Smooth muscle cell (in vitro differentiated cells): ENCODE data around the gene HBS1L. TPM values are rescaled to one million over a fixed set of nuclear protein-coding genes. Genes with fewer than 3 reads are reported as not detected.

Experiments
- DNase-seq: peaks from one replicate; lab custom pipeline; 2025; ENCODE audit not compliant: unreplicated experiment; lab: John Stamatoyannopoulos, UW
- H2AFZ ChIP-seq: fragments of 200-600 bp; sonication (generic); 2 replicates; pipeline ENCODE4 v1.6.0; 2016; ENCODE audit warnings: antibody characterized with exemption, low read depth, mild to moderate bottlenecking
- H3F3A ChIP-seq: fragments of 200-600 bp; sonication (generic); 2 replicates; pipeline ENCODE4 v1.6.0; 2017; ENCODE audit warnings: antibody characterized with exemption, low read depth
- H3K27ac ChIP-seq: fragments of 200-600 bp; sonication (generic); 2 replicates; pipeline ENCODE4 v1.5.1; 2016; ENCODE audit warnings: low read depth, mild to moderate bottlenecking
- H3K27me3 ChIP-seq: fragments of 200-600 bp; sonication (generic); 2 replicates; pipeline ENCODE4 v1.6.1; 2016; ENCODE audit warnings: low read depth, mild to moderate bottlenecking
- H3K36me3 ChIP-seq: fragments of 200-600 bp; sonication (generic); 2 replicates; pipeline ENCODE4 v1.5.1; 2016; ENCODE audit warnings: low read depth
- H3K4me1 ChIP-seq: fragments of 200-600 bp; sonication (generic); 2 replicates; pipeline ENCODE4 v1.5.1; 2016; ENCODE audit warnings: low read depth
- H3K4me2 ChIP-seq: fragments of 200-600 bp; sonication (generic); 2 replicates; pipeline ENCODE4 v1.6.0; 2016; ENCODE audit warnings: mild to moderate bottlenecking
- H3K4me3 ChIP-seq: fragments of 200-600 bp; sonication (generic); 2 replicates; pipeline ENCODE4 v1.5.1; 2016; ENCODE audit warnings: mild to moderate bottlenecking
- H3K79me2 ChIP-seq: fragments of 200-600 bp; sonication (generic); 2 replicates; pipeline ENCODE4 v1.6.0; 2016; ENCODE audit warnings: low read depth, mild to moderate bottlenecking
- H3K9ac ChIP-seq: fragments of 200-600 bp; sonication (generic); 2 replicates; pipeline ENCODE4 v1.6.0; 2016; ENCODE audit warnings: low read depth
- H3K9me3 ChIP-seq: fragments of 200-600 bp; sonication (generic); replicated peaks from 2 replicates; pipeline ENCODE4 v1.5.1; 2016; ENCODE audit warnings: low read depth
- H4K20me1 ChIP-seq: fragments of 200-600 bp; sonication (generic); 2 replicates; pipeline ENCODE4 v1.6.0; 2016; ENCODE audit warnings: low read depth
- CTCF ChIP-seq: fragments of 200-600 bp; sonication (generic); IDR thresholded peaks from 2 replicates; pipeline ENCODE4 v1.5.1; 2017; ENCODE audit warnings: borderline replicate concordance, mild to moderate bottlenecking, antibody characterized with exemption; ENCODE audit not compliant: insufficient read depth, poor library complexity, severe bottlenecking
- WGBS: methylation state at CpG from one replicate; pipeline ENCODE4 v1.1.7; 2016; ENCODE audit warnings: low lambda C conversion rate; 5-methylcytosine and 5-hydroxymethylcytosine counted together
- polyA plus RNA-seq: library from polyadenylated mRNA; unstranded; fragments of >200 nt; fragmentation: Nextera tagmentation; extraction: Ambion mirVana; gene quantifications from 2 replicates; pipeline ENCODE4 v1.2.1, GENCODE V29; 2016
- total RNA-seq: library from RNA; depleted of rRNA; stranded (reverse); fragments of >200 nt; gene quantifications from 2 replicates; pipeline ENCODE4 v1.2.3, GENCODE V29; 2014

HBS1L gene
- total and polyA plus RNA-seq, 2 experiments from 2014 or later = 64.3 to 84.8 TPM

GRCh38 chr6:135097172-135097571 lies 42.5 kb upstream of the HBS1L start:
- Histone ChIP-seq H3K79me2 (no peaks in the 10 kb centered on the region), H3K4me3 (no peak overlapping the region), H3K27me3 (peaks cover 29% of the 10 kb centered on the region), H3K9ac (no peak overlapping the region), H3K4me1 (no peaks in the 10 kb centered on the region), H3K27ac (no peak overlapping the region), H3K9me3 (no peaks in the 10 kb centered on the region), H3K4me2 (no peak overlapping the region), H3F3A (no peaks in the 10 kb centered on the region), H2AFZ (no peak overlapping the region), H3K36me3 (no peaks in the 10 kb centered on the region), H4K20me1 (no peaks in the 10 kb centered on the region)
- no peak for DNase-seq
- TF ChIP-seq CTCF = no peak
- 86% methylated on average over 5 of the region's 5 CpGs for WGBS

- Histone ChIP-seq H3K79me2 (no peaks in the 10 kb centered on the region), H2AFZ (no peak overlapping the region), H3K9me3 (no peaks in the 10 kb centered on the region), H3K4me3 (no peak overlapping the region), H3F3A (no peaks in the 10 kb centered on the region), H4K20me1 (no peaks in the 10 kb centered on the region), H3K4me1 (no peaks in the 10 kb centered on the region), H3K27ac (no peak overlapping the region), H3K27me3 (peaks cover 27% of the 10 kb centered on the region), H3K36me3 (no peaks in the 10 kb centered on the region), H3K4me2 (no peak overlapping the region), H3K9ac (no peak overlapping the region)
- no peak for DNase-seq
- TF ChIP-seq CTCF = no peak
- WGBS = 92% methylated on average over 3 of the region's 3 CpGs
These were observed 41.9 kb upstream of the HBS1L start for GRCh38 chr6:135096403-135097130.

- WGBS = 67% methylated on average over 3 of the region's 3 CpGs
- H3K4me3 ChIP-seq = no peak overlapping the region
These were observed 41.1 kb upstream of the HBS1L start for GRCh38 chr6:135095716-135096115.

More at GRCh38 chr6:135095716-135096115, 41.1 kb upstream of the HBS1L start:
- H3K27me3 ChIP-seq = peaks cover 23% of the 10 kb centered on the region
- H3K36me3 ChIP-seq = no peaks in the 10 kb centered on the region
- no peaks in the 10 kb centered on the region for H4K20me1 ChIP-seq
- H3K79me2 ChIP-seq = no peaks in the 10 kb centered on the region
- no peak overlapping the region for H3K9ac ChIP-seq
- H3K4me2 ChIP-seq = no peak overlapping the region
- H3F3A ChIP-seq = no peaks in the 10 kb centered on the region
- no peaks in the 10 kb centered on the region for H3K9me3 ChIP-seq
- no peak overlapping the region for H3K27ac ChIP-seq
- no peaks in the 10 kb centered on the region for H3K4me1 ChIP-seq
- no peak for TF ChIP-seq CTCF
- H2AFZ ChIP-seq = no peak overlapping the region
- no peak for DNase-seq
